Thoracic aorta endothelial cell (primary cell): ENCODE results near the gene HNF1B. TPM values are rescaled to one million over a fixed set of nuclear protein-coding genes. Genes with fewer than 3 reads are reported as not detected.

Experiments used
- total RNA-seq: library from RNA; depleted of rRNA; stranded (reverse); fragments of >200 nt; gene quantifications from 2 replicates; pipeline ENCODE4 v1.2.3, GENCODE V29; 2012

The HNF1B gene
- not detected in 2 replicates for total RNA-seq

GRCh38 chr17:37744961-37745800 lies at the start of gene HNF1B:
Gene HNF1B, minus strand, starts transcription at chr17:37745059. Its CDS starts 175 bp downstream, at chr17:37744884.

GRCh38 chr17:37643118-37643766 lies 101.6 kb downstream of the HNF1B start, which contains the start of gene DDX52:
Gene DDX52, minus strand, starts transcription at chr17:37643446. Its CDS starts 26 bp downstream, at chr17:37643420.

Other genes with a start within 250 kb of the HNF1B start
- gene SYNRG, start 135.6 kb downstream of the HNF1B start, total RNA-seq = 26.9 and 31.1 TPM in 2 replicates
- 73.8 and 75.7 TPM in 2 replicates for gene DDX52, start 101.6 kb downstream of the HNF1B start, total RNA-seq
- gene TBC1D3K, start 179.4 kb upstream of the HNF1B start, total RNA-seq = not detected in 2 replicates
- gene TBC1D3L, start 244.0 kb upstream of the HNF1B start, total RNA-seq = 1.2 and 2.1 TPM in 2 replicates